ENCODE results near the gene ZG16B.

GRCh38 chr16:2845116-2845515 is 15.0 kb downstream of the ZG16B start:
- TF ChIP-seq CTCF (IDR thresholded peaks at IDR 0.05): no peak
- TF ChIP-seq EP300 (IDR thresholded peaks at IDR 0.05): no peak
- no peak for TF ChIP-seq POLR2A (IDR thresholded peaks at IDR 0.05; ENCODE audit: low read depth)
